GM10847 (cell line): ENCODE measurements around the gene DNAI4.

ENCODE experiments used
- POLR2A ChIP-seq: IDR thresholded peaks from 2 replicates; pipeline ENCODE4 v1.6.1; 2011; ENCODE audit not compliant: insufficient read length; ENCODE audit errors: extremely low read depth

DNAI4 gene

DNA sequence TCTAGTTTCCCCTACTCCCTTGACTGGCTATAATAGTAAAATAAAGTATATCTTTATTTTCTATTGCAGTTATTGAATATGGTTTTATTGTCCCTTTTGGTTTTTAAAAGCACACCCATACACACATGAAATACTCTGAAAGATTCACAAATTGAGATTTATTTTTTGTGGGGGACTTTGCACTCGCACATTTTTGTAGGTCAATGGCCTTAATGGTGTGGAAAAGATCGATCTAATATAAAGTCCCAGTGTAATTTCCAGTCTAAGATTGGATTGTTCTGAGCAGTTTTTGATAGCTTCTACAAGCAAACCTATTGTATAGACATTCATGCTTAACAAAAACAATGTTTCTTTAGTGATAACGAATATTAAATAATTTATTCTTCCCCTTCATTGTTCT is 64.1 kb downstream of the DNAI4 start:
- no peak for TF ChIP-seq POLR2A

DNA sequence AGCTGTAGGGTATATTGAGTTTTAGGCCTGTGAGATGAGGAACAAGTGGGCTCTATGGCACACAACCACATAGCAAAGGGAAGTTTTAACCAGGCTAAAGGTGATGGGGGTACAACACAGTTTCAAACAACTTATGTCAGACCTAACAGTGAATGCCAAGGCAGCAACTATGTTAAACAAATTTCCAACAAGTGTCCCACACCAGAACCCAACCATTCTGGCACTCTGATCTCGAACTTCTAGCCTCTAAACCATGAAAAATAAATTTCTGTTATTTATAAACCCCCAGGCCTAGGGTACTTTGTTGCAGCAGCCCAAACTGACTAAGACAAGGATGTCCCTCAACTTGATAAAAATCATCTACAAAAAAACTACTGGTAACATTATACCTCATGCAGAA is 71.3 kb downstream of the DNAI4 start:
- no peak for TF ChIP-seq POLR2A

DNA sequence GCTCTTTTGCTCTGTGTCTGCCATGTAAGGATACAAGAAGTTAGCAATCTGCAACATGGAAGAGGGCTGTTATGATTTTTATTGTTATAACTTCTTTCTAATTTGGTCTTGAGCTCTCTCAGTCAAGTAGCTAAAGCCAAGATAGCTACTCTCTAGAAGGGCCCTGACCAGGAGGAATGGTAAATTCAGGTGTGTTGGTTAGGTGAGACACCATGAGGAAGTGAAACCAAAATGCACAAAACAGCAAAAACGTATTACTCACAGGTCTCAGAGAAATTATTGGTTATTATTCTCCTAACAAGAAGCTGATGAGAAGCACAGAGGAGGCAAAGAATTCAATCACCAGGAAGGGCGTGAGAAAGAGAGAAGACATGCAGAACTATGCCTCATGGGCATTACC is 71.8 kb downstream of the DNAI4 start:
- no peak for TF ChIP-seq POLR2A

DNA sequence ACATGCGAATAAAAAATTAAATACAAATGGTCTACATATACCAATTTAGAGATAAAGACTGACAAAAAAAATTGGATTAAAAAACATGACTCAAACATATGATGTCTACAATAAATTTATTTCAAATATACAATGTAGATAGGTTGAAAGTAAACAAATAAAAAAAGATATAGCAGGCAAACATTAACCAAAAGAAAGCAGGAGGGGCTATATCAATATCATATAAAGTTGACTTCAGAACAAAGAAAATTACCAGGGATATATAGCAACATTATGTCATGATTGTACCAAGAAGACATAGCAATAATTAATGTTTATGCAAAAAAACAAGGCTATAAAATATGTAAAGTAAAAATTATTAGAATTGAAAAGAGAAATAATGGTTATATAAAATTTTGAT is 73.7 kb downstream of the DNAI4 start:
- TF ChIP-seq POLR2A: no peak

DNA sequence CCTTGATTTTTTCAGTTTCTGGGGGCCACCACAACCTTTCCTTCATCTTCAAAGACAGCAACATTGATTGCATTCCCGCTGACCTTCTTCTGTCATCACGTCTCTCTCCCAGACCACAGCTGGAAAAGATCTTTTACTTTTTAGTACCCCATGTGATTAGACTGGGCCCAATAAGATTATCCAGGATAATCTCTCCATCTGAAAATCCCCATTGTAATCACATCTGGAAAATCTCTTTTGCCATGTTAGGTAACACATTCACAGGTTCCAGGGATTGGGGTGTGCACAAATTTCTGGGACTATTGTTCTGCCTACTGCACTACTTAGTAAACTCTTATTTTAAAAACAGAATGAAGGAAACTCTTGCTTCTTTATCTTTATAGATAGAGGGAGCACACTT is 76.5 kb downstream of the DNAI4 start:
- no peak for TF ChIP-seq POLR2A

DNA sequence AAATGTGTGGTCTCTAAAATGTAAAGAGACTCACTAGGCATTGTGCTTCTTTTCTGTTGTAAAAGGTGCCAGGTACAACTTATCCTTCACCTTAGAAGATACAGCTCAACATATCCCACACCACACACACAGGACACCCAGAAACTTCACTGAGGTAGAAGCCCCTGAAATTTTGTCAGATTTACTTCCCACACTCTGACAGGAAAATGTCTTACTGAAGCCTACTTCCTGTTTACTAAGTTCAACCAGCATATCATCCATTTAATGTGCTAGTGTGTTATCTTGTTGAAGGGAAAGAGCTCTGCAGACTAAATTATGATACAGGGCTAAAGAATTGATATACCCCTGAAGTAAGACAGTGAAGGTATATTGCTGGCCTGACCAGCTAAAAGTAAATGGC is 83.7 kb downstream of the DNAI4 start:
- no peak for TF ChIP-seq POLR2A

DNA sequence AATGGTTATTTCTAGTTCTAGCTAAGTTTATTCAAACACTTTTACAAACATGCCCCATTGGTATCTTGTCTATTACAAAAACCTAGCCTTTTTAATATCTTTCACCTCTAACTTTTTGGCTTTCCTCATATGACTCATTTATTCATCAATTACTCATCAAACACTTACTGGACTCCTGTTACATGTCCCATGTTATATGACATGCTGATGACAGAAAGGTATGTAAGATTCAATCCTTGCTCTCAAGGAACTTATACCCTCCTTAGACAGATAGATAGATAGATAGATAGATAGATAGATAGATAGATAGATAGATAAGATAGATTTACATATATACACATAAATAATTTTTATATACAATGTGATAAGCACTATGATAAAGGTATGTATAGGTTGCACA is 89.7 kb downstream of the DNAI4 start:
- no peak for TF ChIP-seq POLR2A

DNA sequence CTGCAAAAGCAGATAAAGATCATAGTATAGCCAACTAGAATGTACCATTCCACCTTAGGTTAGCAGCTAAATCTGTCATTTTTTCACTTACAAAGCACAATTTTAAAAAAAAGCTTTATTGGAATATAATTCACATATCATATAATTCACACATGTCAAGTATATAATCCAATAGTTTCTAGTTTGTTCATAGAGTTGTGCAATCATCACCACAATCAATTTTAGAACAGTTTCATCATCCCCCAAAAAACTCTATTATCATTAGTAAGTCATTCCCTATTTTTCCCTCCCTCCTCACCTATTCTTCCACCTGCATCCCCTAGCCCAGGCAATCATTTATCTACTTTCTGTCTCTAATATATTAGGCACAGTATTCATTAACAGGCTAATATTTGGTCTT is 91.5 kb downstream of the DNAI4 start:
- no peak for TF ChIP-seq POLR2A

DNA sequence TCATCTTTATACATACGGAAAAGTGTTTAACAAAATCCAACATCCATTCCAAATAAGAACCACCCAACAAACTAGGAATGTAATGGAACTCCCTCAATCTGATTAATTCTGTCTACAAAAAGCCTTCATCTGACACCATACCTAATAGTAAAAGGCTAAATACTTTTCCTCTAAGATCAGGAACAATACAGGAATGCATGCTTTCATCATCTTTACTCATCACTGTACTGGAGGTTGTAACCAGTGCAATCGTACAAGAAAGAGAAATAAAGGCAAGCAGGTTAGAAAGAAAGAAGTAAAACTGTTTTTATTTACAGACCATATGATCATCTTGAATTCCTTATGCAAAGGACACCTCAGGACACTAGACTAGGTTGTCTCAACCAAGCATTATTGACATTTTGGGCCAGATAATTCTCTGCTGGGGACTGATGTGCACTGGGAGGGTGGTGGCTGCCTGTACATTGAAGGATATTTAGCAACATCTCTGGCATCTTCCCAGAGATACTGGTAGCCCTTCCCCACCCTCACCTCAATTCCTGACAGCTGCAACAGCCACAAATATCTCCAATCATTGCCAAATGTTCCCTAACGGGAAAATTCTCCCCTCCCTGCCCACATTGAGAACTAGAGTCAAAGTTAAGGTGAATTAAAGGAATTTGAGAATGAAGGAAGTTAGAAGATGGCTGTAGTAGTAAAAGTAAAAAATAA is 93.0 kb downstream of the DNAI4 start:
- TF ChIP-seq POLR2A: no peak

DNA sequence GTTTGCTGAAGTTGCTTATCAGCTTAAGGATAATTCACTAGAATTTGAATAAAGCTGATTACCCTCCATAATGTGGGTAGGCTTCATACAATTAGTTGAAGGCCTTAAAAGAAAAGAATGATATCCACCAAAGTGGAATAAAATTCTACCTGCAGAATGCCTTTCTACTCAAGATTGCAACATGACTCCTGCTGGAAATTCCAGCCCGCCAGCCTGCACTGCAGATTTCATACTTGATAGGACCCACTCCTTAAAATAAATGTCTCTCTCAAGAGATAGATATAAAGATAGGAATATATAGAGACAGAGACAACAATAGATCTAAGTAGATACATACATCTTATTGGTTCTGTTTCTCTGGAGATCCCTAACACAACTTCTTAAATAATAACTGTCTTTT is 99.9 kb downstream of the DNAI4 start:
- TF ChIP-seq POLR2A: no peak

DNA sequence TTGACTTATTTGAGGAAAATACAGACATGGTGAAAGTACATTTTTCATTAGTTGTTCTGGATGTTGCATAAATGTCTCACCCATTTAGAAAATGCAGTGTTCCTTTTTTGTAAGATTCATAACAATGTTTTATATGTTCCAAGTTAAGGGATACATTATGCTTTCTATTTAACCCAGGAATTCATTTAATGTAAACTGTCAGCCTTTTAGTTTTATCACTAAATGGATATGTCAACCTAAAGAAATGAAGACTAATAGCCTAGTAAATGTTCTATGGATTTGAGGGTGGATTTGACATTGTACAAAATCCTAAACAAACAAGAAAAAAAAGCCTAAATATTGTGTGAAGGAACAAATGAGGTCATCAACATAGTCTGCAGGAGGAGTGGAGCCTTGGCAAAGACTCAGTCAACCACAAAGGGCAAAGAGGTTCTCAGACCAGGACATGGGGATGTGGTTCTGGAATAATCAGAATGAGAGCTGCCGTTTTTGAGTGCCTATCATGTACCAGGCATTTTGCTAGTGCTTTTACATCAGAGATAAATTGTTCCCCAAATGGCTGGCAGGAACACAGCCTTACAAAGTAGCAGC is 114.8 kb downstream of the DNAI4 start:
- TF ChIP-seq POLR2A: no peak

DNA sequence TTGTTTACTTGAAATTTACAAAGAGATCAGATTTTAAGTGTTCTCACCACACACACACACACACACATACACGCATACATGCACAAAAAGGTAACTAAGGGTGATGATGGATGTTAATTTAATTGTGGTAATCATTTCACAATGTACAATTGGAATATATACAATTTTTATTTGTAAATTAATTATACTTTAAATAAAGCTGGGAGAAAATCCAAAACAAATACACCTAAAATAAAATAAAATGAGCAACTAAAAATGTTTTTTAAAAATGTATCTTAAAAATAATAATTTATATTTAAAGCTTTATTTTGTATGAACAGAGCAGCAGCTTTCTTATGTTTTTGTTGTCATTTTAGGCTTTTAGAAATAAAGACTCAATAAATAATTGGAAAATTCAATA is 115.4 kb downstream of the DNAI4 start:
- no peak for TF ChIP-seq POLR2A

DNA sequence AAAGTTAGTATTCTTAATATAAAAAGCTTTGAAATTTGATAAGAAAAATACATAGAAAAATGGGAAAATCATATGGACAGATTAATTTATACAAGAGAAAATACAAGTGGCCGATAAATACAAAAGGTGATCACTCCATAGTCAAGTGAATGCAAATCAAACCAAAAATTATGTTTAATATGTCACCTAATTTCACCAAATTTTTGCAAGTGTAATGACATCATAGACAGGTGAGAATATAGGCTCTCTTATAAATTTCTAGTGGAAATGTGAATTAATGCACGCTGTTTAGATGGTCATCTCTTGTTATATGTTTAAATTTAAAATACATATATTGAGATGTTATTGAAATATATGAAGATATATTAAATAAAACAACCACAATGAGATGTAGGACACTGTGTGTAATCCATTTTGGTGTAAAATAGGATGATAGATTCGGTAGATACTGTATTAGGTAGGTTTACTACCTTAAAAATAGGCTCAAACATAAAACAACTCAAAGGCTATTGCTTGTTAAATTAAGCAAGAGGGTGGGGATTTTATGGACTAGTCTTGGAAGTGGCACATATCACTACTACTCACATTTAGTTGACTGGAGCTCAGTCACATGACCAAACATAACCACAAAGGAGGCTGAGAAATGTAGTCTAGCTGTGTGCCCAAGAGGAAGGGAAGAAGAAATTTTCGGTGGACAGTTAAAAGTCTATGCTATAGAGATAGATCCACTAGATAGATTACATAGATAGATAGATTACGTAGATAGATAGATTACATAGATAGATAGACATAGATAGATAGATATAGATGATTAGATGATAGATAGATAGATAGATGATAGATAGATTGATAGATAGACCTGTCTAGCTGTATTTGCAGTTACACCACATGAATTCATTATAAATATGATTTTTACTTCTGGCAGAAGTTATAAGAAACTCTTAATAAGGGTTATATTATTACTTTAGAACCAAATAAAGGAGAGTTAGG is 132.7 kb downstream of the DNAI4 start:
- TF ChIP-seq POLR2A: no peak

DNA sequence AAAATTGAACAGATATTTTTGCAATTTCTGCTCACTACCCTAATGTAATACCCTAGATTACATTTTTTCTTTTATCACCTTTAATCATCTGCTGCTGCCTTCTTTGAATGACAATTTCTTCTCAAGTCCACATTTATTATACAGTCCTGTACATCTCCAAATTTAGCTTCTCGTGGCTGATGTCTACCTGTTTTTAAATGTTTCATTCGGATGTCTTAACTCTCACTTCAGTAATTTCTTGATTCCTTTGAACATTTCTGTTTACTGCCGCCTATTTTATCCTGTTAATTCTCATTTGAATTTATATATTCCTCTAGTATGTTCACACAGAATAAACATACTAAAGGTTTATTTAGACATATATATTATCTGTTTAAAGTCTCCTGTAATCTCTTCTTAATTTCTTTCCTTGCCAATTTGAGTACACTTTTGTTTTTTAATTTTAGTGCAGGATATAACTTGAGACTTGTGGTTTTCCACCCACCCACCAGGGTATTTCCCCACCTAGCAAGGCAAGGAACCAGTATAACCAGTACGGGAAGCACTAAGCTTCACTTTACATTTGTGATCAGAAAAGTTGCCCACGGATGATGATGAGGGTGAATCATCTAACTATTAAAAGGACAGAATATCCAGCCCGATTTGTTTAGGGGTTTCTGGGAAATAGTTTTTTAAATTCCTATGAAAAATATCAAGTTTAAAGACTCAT is 136.3 kb downstream of the DNAI4 start:
- no peak for TF ChIP-seq POLR2A

DNA sequence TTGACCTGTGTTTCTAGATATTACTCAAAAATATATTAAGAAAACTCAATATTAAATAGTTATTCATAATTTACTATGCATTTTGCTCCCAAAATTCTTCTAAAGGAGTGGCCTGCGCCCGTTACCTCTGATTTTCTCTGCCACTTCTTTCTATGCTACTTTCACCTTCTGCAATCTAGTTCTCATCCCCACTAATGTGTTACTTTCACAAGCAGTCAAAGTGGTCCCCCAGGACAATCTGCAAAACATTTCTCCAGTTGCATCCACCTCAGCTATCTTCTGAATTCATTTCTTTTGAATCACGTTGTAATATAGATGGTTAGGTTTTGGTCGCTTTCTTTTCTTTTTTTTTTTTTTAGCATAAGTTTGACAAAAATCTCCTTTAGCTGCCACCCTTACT is 137.0 kb downstream of the DNAI4 start:
- no peak for TF ChIP-seq POLR2A
